DMS114 treated with DMSO at 0.1 percent for 48 hours (cell line): ENCODE measurements around the gene CERT1.

Experiments
- DNase-seq: peaks from one replicate; lab custom pipeline; 2025; ENCODE audit not compliant: unreplicated experiment; lab: John Stamatoyannopoulos, UW

CERT1 gene

GRCh38 chr5:75412111-75412990, 99.1 kb downstream of the CERT1 start:
- no peak for DNase-seq

GRCh38 chr5:75405296-75405695, 106.1 kb downstream of the CERT1 start:
- no peak for DNase-seq

GRCh38 chr5:75395277-75395676, 116.2 kb downstream of the CERT1 start:
- no peak for DNase-seq

GRCh38 chr5:75389430-75389829, 122.0 kb downstream of the CERT1 start:
- DNase-seq, result no peak

GRCh38 chr5:75387806-75388205, 123.6 kb downstream of the CERT1 start:
- DNase-seq, result no peak

- no peak for DNase-seq
These were observed 127.2 kb downstream of the CERT1 start for GRCh38 chr5:75384218-75384617.

GRCh38 chr5:75381456-75381855, 130.0 kb downstream of the CERT1 start:
- DNase-seq, result no peak

GRCh38 chr5:75380099-75380498, 131.3 kb downstream of the CERT1 start:
- DNase-seq, result no peak

- DNase-seq, result no peak
These were observed 136.0 kb downstream of the CERT1 start for GRCh38 chr5:75375414-75375813.

- no peak for DNase-seq
These were observed 137.0 kb downstream of the CERT1 start for GRCh38 chr5:75374394-75374814.

GRCh38 chr5:75373862-75374261, 137.6 kb downstream of the CERT1 start:
- DNase-seq, result no peak

- no peak for DNase-seq
These were observed 143.0 kb downstream of the CERT1 start for GRCh38 chr5:75368391-75368790.

- DNase-seq, result no peak
These were observed 144.0 kb downstream of the CERT1 start for GRCh38 chr5:75367401-75367800.

GRCh38 chr5:75366787-75367186, 144.6 kb downstream of the CERT1 start:
- DNase-seq, result no peak

- no peak for DNase-seq
These were observed 145.7 kb downstream of the CERT1 start for GRCh38 chr5:75365740-75366139.

GRCh38 chr5:75364571-75365280, 146.7 kb downstream of the CERT1 start:
- DNase-seq, result no peak

- no peak for DNase-seq
These were observed 147.5 kb downstream of the CERT1 start for GRCh38 chr5:75363726-75364495.

- DNase-seq, result no peak
These were observed 148.3 kb downstream of the CERT1 start for GRCh38 chr5:75363111-75363510.

- DNase-seq, result no peak
These were observed 148.9 kb downstream of the CERT1 start for GRCh38 chr5:75362474-75362975.

- DNase-seq, result no peak
These were observed 150.1 kb downstream of the CERT1 start for GRCh38 chr5:75361310-75361709.

GRCh38 chr5:75358117-75358516, 153.3 kb downstream of the CERT1 start:
- no peak for DNase-seq
